GM21786 (cell line): ENCODE measurements around the gene CDH8.

Experiments
- ATAC-seq: cut with Tn5 transposase; IDR thresholded peaks from one replicate; pipeline ENCODE4 v1.9.1; 2021; ENCODE audit not compliant: unreplicated experiment

The CDH8 gene

DNA sequence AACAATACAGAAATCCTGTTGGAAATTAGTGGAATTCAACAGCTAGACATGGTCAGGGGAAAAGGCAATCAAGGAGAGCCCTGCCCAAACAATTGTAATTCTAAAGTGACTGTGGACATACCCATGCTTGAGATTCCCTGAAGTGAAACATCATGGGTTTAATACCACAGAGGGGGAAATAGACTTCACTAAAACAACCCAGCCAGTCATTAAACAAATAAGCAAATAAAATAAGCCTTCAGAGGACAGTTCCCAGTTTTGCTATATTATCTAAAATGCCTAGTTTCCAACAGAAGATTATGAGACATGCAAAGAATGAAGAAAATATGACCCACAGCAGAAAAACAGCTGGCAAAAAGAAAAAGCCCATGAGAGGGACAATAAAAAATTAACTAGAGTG lies 376.3 kb downstream of the CDH8 start:
- no peak for ATAC-seq

DNA sequence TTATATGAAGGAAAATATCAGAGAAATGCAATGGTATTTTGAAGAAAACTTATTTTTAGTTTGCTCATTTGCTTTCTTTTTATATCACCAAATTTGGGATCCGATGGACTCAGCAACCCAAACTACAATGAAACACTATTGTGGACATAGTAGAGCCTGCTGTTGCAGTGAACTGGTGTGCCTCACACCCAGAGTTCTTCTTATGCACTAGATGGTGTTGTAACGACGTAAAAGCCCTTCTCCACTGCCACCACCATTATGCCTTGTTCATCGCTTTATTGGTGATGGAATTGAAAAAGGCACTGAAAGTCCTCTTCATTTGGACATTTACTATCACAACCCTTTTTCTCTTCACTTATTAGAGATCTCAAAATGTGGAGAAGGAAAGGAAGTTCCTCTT lies 381.3 kb downstream of the CDH8 start:
- ATAC-seq, result no peak

DNA sequence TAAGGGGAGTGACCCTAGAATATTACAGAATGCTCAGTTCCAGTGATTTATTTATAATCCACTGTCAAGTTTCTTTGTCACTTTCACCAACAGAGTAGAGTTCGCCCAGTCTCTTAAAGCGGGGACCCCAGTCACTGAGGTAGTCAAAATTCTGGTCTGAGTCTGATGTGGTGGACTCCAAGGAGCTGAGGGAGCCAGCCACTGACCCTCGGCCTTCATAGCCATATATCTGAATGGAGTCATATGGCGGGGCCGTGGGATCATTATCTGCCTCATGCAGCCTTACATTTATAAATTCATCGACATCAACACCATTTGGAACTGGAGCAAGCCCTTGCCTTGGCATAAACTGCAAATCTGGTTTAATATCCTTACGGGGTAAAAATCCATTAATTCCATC lies 382.7 kb downstream of the CDH8 start:
- no peak for ATAC-seq

DNA sequence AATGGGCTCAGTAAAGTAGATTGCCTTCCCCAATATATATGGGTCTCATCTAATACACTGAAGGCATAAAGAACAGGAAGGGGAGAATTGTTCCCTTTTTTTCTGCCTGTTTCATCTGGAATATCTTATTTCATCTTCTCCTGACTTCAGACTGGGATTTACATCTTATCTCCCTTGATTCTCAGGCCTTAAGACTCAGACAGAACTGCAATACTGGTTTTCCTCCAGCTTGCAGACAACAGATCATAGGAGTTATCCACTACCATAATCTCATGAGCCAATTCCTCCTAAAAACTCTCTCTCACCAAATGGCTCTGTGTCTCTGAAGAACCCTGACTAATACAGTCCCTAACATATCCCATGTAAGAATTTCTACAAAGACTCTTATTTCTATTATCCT lies 390.7 kb downstream of the CDH8 start:
- no peak for ATAC-seq

DNA sequence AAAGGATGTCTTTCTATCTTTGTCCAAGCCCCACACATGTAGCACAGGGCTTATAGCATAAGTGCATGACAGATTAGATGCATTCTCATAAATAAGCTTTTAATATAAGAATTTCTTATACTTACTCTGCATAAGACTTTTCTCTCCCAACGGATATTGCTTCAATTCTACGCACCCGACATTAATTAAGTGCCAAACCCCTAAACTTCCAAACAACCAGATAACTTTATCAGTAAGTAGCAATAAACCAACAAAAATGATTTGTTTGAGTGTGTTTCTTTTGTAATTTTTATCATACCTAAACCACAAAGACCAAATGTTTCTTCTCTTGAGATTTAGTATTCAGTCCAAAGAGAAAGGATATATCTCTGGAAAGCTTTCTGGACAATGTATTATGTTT lies 391.5 kb downstream of the CDH8 start:
- ATAC-seq, result no peak

DNA sequence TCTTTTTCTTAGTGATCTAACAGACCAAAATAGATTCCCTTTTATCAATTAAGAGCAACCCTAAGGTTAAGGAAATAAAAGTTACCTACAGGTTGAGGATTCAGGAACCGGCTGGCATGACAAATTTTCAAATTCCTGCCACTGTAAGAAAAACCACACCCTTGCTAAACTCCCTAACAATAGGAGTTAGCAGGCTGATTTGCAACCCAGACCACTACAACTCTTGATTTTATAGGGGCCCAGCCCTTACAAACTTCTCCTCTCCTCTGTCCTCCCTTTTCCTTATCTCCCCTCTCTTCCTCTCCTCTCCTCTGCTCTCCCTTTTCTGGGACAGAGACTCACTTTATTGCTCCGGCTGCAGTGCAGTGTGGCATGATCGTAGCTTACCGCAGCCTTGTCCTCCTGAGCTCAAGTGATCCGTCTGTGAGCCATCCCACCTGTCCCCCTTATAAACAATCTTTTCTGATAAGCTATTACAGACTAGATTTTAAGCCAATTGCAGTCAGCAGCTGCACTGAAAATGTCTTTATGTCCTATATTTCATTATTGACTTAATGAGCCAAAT lies 418.9 kb downstream of the CDH8 start:
- ATAC-seq, result no peak

DNA sequence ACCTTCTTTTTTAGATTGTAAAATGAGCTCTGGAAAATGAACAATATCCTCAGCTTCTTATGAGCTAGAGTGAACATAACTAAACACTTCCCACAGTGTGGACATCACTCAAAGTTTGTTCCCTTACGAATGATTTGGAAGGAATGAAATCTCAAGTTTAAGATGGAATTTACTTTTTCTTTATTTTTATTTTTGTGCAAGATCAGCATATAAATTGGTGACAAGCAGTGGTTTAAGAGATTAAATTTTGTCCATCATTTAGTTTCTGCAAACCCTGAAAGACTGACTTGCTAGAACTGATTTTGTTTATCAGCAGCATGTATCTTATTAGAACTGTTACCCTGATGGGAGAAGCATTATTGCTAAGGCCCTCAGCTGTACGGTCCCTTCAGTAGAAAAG lies 420.1 kb downstream of the CDH8 start:
- no peak for ATAC-seq

DNA sequence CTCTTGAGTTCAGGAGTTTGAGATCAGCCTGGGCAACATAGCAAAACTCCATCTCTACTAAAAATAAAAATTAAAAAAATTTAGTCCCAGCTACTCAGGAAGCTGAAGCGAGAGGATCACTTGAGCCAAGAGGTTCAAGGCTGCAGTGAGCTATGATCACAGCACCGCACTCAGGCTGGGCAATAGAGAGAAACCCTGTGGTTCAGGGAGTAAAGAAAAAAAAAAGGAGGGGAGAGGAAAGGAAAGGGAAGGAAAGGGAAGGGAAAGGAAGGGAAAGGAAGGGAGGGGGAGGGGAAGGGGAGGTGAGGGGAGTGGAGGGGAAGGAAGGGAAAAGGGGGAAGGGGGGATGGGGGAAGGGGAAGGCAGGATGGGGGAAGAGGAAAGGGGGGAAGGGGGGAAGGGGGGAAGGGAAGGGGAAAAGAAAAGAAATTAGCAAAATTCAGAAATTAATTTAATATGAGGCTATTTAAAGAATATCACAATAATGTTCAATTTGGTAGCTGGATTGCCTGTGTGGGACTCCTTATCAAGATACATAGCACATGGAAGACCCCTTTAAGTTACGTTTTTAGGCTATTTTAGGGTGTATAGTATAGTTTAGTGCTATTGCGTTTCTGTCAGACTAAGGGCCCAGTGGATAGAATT lies 424.3 kb downstream of the CDH8 start:
- no peak for ATAC-seq

DNA sequence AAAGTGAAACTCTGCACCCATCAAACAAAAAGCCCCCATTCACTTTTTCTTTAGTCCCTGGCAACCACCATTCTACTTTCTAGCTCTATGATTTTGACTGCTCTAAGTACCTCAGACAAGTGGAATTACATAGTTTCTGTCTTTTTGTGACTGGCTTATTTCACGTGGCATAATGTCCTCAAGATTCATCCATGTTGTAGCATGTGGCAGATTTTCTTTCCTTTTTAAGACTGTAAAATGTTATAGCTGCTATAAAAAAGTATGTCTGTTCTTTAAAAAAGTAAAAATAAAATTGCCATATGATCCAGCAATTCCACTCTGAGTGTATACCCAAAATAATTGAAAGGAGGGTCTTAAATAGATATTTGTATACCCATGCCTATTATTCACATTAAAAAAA lies 429.7 kb downstream of the CDH8 start:
- no peak for ATAC-seq
